Sigmoid colon (tissue), 4 donors: ENCODE data around the gene PCDHGA9.
"Not testable (repeated sequence)": the region's sequence is repeated elsewhere in the genome, so short reads cannot be mapped to it uniquely, and the experiment has no call there.

Experiments used
- EP300 ChIP-seq, 4 donors: sonication (generic); formaldehyde crosslinking; IDR thresholded peaks; one replicate each; pipeline ENCODE4 v1.6.1; 2017; ENCODE audit warnings: antibody characterized with exemption in 4 of 4
- POLR2A ChIP-seq, 2 donors: fragments of 450-650 bp; IDR thresholded peaks; one replicate each; pipeline ENCODE4 v1.6.1; 2016; ENCODE audit warnings: antibody characterized with exemption in 2 of 2, mild to moderate bottlenecking in 2 of 2, moderate library complexity in 2 of 2
- TF ChIP-seq, protein P1 (sequence below), 4 experiments: fragments of 450-650 bp in 3 of 4; fragments of 200-600 bp in 1 of 4; IDR thresholded peaks; one replicate each; pipeline ENCODE4 v1.5.1; 2016 to 2019; ENCODE audit warnings: antibody characterized with exemption in 4 of 4, mild to moderate bottlenecking in 3 of 4, moderate library complexity in 2 of 4

DNA sequence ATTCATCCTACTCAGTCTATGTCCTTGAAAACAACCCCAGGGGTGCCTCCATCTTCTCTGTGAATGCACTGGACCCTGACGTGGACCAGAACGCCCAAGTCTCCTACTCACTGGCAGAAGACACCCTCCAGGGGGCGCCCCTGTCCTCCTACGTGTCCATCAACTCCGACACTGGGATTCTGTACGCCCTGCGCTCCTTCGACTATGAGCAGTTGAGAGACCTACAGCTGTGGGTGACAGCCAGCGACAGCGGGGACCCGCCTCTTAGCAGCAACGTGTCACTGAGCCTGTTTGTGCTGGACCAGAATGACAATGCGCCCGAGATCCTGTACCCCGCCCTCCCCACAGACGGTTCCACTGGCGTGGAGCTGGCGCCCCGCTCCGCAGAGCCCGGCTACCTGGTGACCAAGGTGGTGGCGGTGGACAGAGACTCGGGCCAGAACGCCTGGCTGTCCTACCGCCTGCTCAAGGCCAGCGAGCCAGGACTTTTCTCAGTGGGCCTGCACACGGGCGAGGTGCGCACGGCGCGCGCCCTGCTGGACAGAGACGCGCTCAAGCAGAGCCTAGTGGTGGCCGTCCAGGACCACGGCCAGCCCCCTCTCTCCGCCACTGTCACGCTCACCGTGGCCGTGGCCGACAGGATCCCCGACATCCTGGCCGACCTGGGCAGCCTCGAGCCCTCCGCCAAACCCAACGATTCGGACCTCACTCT lies 27.0 kb upstream of the PCDHGA9 start:
- TF ChIP-seq, protein P1, sequence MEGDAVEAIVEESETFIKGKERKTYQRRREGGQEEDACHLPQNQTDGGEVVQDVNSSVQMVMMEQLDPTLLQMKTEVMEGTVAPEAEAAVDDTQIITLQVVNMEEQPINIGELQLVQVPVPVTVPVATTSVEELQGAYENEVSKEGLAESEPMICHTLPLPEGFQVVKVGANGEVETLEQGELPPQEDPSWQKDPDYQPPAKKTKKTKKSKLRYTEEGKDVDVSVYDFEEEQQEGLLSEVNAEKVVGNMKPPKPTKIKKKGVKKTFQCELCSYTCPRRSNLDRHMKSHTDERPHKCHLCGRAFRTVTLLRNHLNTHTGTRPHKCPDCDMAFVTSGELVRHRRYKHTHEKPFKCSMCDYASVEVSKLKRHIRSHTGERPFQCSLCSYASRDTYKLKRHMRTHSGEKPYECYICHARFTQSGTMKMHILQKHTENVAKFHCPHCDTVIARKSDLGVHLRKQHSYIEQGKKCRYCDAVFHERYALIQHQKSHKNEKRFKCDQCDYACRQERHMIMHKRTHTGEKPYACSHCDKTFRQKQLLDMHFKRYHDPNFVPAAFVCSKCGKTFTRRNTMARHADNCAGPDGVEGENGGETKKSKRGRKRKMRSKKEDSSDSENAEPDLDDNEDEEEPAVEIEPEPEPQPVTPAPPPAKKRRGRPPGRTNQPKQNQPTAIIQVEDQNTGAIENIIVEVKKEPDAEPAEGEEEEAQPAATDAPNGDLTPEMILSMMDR (IDR thresholded peaks at IDR 0.05), result not testable (repeated sequence)
- TF ChIP-seq EP300, POLR2A (IDR thresholded peaks at IDR 0.05): not testable (repeated sequence)
